Cerebellar cortex (tissue), 1 donor: ENCODE measurements around the gene APOBEC3C.
"Not testable (repeated sequence)": the region's sequence is repeated elsewhere in the genome, so short reads cannot be mapped to it uniquely, and the experiment has no call there.

Experiments used
- DNase-seq: peaks from one replicate; pipeline ENCODE4 v3.0.0-alpha.2; 2015; ENCODE audit warnings: low spot score

Gene APOBEC3C

GRCh38 chr22:39013942-39014722, at the start of gene APOBEC3C:
Gene APOBEC3C (plus strand): TSS chr22:39014257. CDS start chr22:39014363, 106 bp downstream.
- DNase-seq, result peak; percentile 61

GRCh38 chr22:38964306-38964705, 49.8 kb upstream of the APOBEC3C start:
- DNase-seq, result no peak

GRCh38 chr22:38964989-38965388, 49.1 kb upstream of the APOBEC3C start:
- DNase-seq, result no peak

- DNase-seq, result no peak
Observed at GRCh38 chr22:38965614-38966379, 48.3 kb upstream of the APOBEC3C start.

- DNase-seq, result no peak
Observed at GRCh38 chr22:38966380-38966702, 47.7 kb upstream of the APOBEC3C start.

- DNase-seq, result no peak
Observed at GRCh38 chr22:38966942-38967341, 47.1 kb upstream of the APOBEC3C start.

- no peak for DNase-seq
Observed at GRCh38 chr22:38967451-38968450, 46.3 kb upstream of the APOBEC3C start.

GRCh38 chr22:38968801-38969200, 45.3 kb upstream of the APOBEC3C start:
- DNase-seq, result no peak

- DNase-seq, result no peak
Observed at GRCh38 chr22:38970551-38970950, 43.5 kb upstream of the APOBEC3C start.

- no peak for DNase-seq
Observed at GRCh38 chr22:38971202-38971601, 42.9 kb upstream of the APOBEC3C start.

- no peak for DNase-seq
Observed at GRCh38 chr22:38971791-38972190, 42.3 kb upstream of the APOBEC3C start.

GRCh38 chr22:38972558-38972957, 41.5 kb upstream of the APOBEC3C start:
- DNase-seq, result no peak

GRCh38 chr22:38973289-38974169, 40.5 kb upstream of the APOBEC3C start:
- DNase-seq, result peak; percentile 41

- no peak for DNase-seq
Observed at GRCh38 chr22:38974170-38974825, 39.8 kb upstream of the APOBEC3C start.

- DNase-seq, result no peak
Observed at GRCh38 chr22:38974826-38975175, 39.3 kb upstream of the APOBEC3C start.

- not testable (repeated sequence) for DNase-seq
Observed at GRCh38 chr22:38977289-38977688, 36.8 kb upstream of the APOBEC3C start.

GRCh38 chr22:38980587-38980986, 33.5 kb upstream of the APOBEC3C start:
- DNase-seq, result not testable (repeated sequence)

- peak; percentile 52 for DNase-seq
Observed at GRCh38 chr22:38981005-38981991, 32.8 kb upstream of the APOBEC3C start.
